ENCODE results near the gene SOBP.

- TF ChIP-seq CTCF (IDR thresholded peaks at IDR 0.05 in 8 of 11, conservative IDR thresholded peaks at IDR 0.05 in 3 of 11) (no peak), POLR2A (IDR thresholded peaks at IDR 0.05) (no peak)
Measured at GRCh38 chr6:107698146-107698545, 208.2 kb downstream of the SOBP start.
